Type B pancreatic cell (in vitro differentiated cells): ENCODE results near the gene PTER. TPM values are rescaled to one million over a fixed set of nuclear protein-coding genes. Genes with fewer than 3 reads are reported as not detected.

Source experiments
- DNase-seq: peaks from one replicate; pipeline ENCODE4 v3.0.0; 2021; ENCODE audit warnings: mixed read lengths; ENCODE audit not compliant: unreplicated experiment; ENCODE audit errors: extremely low spot score
- H3K27ac Mint-ChIP-seq: 2 replicates; pipeline ENCODE4 v1.8.0; 2021; ENCODE audit warnings: mild to moderate bottlenecking, mixed read lengths
- H3K27me3 Mint-ChIP-seq: 2 replicates; pipeline ENCODE4 v1.8.0; 2021; ENCODE audit warnings: mixed read lengths
- H3K36me3 Mint-ChIP-seq: 2 replicates; pipeline ENCODE4 v1.8.0; 2021; ENCODE audit warnings: mixed read lengths
- H3K4me1 Mint-ChIP-seq: one replicate; pipeline ENCODE4 v1.8.0; 2021; ENCODE audit warnings: mixed read lengths; ENCODE audit not compliant: unreplicated experiment
- H3K4me3 Mint-ChIP-seq: 2 replicates; pipeline ENCODE4 v1.8.0; 2021; ENCODE audit warnings: mild to moderate bottlenecking, mixed read lengths
- H3K9me3 Mint-ChIP-seq: 2 replicates; pipeline ENCODE4 v1.8.0; 2021; ENCODE audit warnings: mixed read lengths
- total RNA-seq: library from RNA; stranded (reverse); gene quantifications from 2 replicates; pipeline ENCODE4 v1.2.1, GENCODE V29; 2021; ENCODE audit warnings: low replicate concordance
- TF ChIP-seq, protein P1 (sequence below): fragments of 200-600 bp; sonication (generic); conservative IDR thresholded peaks from 2 replicates; pipeline ENCODE4 v1.5.0; 2021; ENCODE audit warnings: antibody characterized with exemption, mild to moderate bottlenecking

PTER gene
- total RNA-seq, 1 donor from 2014 or later = 7.9 TPM

DNA sequence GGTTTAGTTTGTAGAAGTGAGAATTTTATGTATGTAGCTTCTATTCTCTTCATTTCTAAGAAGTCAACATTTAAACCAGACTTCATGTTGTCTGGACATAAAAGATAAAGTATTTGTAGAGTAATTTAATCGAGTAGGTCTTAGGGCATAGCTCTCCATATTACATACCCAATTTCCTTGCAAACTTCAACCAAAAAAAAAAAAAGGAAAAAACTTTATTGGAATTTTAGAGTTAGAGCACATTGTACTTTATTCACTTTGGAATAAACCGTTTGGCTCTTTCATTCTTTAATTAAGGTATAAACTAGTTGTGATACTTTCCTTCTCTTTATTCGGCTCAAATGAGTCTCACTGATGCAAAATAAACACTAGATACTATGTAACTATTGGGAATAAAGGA lies 36.0 kb downstream of the PTER start:
- Mint-ChIP-seq H3K27ac (no peak overlapping the region), H3K4me1 (no peaks in the 10 kb centered on the region), H3K4me3 (no peak overlapping the region), H3K9me3 (no peaks in the 10 kb centered on the region), H3K27me3 (no peaks in the 10 kb centered on the region), H3K36me3 (no peaks in the 10 kb centered on the region)
- DNase-seq = no peak
- TF ChIP-seq, protein P1, sequence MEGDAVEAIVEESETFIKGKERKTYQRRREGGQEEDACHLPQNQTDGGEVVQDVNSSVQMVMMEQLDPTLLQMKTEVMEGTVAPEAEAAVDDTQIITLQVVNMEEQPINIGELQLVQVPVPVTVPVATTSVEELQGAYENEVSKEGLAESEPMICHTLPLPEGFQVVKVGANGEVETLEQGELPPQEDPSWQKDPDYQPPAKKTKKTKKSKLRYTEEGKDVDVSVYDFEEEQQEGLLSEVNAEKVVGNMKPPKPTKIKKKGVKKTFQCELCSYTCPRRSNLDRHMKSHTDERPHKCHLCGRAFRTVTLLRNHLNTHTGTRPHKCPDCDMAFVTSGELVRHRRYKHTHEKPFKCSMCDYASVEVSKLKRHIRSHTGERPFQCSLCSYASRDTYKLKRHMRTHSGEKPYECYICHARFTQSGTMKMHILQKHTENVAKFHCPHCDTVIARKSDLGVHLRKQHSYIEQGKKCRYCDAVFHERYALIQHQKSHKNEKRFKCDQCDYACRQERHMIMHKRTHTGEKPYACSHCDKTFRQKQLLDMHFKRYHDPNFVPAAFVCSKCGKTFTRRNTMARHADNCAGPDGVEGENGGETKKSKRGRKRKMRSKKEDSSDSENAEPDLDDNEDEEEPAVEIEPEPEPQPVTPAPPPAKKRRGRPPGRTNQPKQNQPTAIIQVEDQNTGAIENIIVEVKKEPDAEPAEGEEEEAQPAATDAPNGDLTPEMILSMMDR = no peak

DNA sequence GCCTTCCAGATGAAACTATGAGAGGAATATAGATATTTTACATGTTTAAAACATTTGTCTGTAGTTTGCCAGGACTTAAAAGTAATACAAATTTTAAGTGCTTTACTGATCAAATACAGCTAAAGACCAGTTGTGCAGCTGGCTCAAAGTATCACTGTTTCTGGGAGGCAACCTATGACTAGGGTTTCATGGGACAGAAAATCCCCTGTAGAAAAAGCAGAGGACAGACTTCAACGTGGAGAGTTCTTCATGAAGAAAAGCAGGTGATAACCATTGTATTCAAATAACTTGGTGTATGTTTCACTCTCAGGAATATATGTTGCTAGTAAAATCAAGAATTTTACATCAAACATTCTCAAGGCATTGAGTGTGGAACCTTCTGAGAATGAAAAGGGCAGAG lies 40.9 kb downstream of the PTER start:
- TF ChIP-seq, protein P1 = no peak
- H3K4me3 Mint-ChIP-seq = no peak overlapping the region
- no peaks in the 10 kb centered on the region for H3K36me3 Mint-ChIP-seq
- H3K4me1 Mint-ChIP-seq = no peaks in the 10 kb centered on the region
- H3K27me3 Mint-ChIP-seq = no peaks in the 10 kb centered on the region
- DNase-seq = no peak
- H3K9me3 Mint-ChIP-seq = no peaks in the 10 kb centered on the region
- H3K27ac Mint-ChIP-seq = no peak overlapping the region

DNA sequence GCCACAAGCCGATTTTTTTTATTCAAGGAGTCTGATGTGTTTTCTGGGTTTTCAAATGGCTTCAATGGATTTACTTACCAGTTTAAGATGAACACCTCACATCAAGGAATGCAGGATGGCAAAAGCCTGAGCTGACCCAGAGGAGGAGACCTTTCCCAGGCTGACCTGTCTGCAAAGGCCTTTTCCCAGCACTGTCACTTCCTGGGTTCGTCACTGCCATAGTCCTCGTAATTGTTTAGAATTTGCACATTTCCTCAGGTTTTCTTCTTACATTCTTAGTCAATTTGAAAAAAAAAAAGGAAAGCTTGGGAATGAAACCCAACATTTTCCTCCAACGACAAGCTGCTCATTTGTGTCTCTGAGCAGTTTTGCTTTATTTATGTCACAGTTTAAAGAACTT lies 42.0 kb downstream of the PTER start:
- no peaks in the 10 kb centered on the region for H3K27me3 Mint-ChIP-seq
- no peak overlapping the region for H3K4me3 Mint-ChIP-seq
- no peaks in the 10 kb centered on the region for H3K4me1 Mint-ChIP-seq
- TF ChIP-seq, protein P1 = no peak
- H3K36me3 Mint-ChIP-seq = no peaks in the 10 kb centered on the region
- DNase-seq = no peak
- no peaks in the 10 kb centered on the region for H3K9me3 Mint-ChIP-seq
- H3K27ac Mint-ChIP-seq = no peak overlapping the region

DNA sequence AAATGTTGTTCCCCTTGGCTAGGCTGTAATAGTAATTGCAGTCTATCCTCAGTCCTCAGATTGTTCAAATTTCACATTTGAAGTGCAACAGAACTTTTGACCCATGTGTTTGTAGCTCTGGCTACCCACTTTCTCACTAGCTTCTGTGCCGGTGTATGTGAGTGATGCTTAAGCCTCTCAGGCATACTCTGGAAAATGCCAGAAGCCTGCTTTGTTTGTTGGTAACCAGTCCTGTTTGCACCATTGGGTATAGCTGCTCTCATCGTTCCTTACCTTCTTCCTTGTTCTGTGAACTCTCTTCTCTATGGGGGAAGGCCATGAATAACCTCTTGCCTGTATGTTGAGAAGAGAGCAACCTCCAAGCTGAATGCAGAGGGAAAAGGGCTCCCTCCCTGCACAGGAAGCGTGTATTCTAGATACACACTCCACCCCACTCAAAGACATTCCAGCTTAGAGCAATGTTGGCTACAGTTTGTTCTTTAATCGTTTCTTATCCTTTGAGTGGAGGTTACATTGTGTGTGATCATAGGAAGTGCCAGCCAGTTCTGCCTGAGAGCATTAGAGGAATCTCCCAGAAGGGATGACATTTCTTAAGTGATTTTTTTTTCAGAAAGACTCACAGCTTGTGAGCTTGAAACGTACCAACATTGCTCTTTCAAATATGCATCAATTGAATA lies 44.4 kb downstream of the PTER start:
- TF ChIP-seq, protein P1 = no peak
- Mint-ChIP-seq H3K27me3 (no peaks in the 10 kb centered on the region), H3K9me3 (no peaks in the 10 kb centered on the region), H3K27ac (no peak overlapping the region), H3K36me3 (no peaks in the 10 kb centered on the region), H3K4me1 (no peaks in the 10 kb centered on the region), H3K4me3 (no peak overlapping the region)
- no peak for DNase-seq

DNA sequence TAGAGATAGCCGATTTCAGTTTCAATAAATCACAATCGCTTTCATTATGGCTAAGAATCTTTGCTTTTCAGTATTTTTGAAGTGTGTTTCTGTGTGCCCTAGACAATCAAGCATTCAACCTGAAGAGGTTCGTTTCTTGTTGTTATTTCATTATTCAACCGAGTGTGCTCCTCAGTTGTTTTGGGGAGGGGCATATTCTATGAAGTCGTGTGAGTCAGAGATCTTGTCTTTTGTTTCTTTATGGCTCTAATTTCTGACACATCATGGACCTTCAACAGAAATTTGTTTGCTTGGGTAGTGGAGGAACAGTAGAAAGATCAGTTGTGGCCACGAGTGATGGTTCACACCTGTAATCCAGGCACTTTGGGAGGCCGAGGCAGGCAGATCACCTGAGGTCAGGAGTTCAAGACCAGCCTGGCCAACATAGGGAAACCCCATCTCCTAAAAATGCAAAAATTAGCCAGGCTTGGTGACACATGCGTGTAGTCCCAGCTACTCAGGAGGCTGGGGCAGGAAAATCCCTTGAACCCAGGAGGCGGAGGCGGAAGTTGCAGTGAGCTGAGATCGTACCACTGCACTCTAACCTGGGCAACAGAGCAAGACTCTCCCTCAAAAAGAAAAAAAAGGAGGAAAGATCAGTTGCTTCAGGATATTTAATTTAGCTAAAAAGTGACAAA lies 46.6 kb downstream of the PTER start:
- Mint-ChIP-seq H3K4me1 (no peaks in the 10 kb centered on the region), H3K27me3 (no peaks in the 10 kb centered on the region), H3K4me3 (no peak overlapping the region), H3K9me3 (no peaks in the 10 kb centered on the region), H3K27ac (no peak overlapping the region), H3K36me3 (no peaks in the 10 kb centered on the region)
- no peak for DNase-seq
- TF ChIP-seq, protein P1 = no peak
